ENCODE data around the gene LPIN1.

The LPIN1 gene

GRCh38 chr2:11710210-11710609 lies 36.2 kb upstream of the LPIN1 start:
- Mint-ChIP-seq H3K9me3 (ENCODE audit: low read depth) (no peaks in the 10 kb centered on the region), H3K27me3 (no peaks in the 10 kb centered on the region), H3K4me3 (no peak overlapping the region), H3K4me1 (ENCODE audit: low read depth) (no peaks in the 10 kb centered on the region), H3K27ac (no peak overlapping the region), H3K36me3 (no peaks in the 10 kb centered on the region)

- Mint-ChIP-seq H3K4me1 (ENCODE audit: low read depth) (no peaks in the 10 kb centered on the region), H3K9me3 (ENCODE audit: low read depth) (no peaks in the 10 kb centered on the region), H3K27ac (no peak overlapping the region), H3K27me3 (no peaks in the 10 kb centered on the region), H3K4me3 (no peak overlapping the region), H3K36me3 (no peaks in the 10 kb centered on the region)
Measured at GRCh38 chr2:11710632-11711353, 35.6 kb upstream of the LPIN1 start.

DNA sequence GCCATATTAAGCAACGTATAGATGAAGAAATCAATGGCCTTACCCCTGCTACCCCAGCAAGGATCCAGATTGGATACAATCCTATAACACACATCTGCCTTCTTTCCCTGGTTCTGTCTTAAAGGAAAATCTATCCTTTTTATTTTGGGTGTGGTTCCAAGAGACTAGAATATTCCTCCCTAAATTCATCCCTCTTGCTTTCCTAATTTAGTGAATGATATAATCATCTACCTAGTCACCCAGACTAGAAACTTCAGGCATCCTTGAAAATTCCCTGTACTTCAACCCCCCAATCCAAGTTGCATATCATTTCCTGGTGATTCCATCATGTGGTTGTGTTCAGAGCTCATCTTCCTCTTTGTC lies 35.1 kb upstream of the LPIN1 start:
- no peaks in the 10 kb centered on the region for H3K36me3 Mint-ChIP-seq
- H3K27me3 Mint-ChIP-seq, result no peaks in the 10 kb centered on the region
- no peaks in the 10 kb centered on the region for H3K9me3 Mint-ChIP-seq (ENCODE audit: low read depth)
- no peak overlapping the region for H3K27ac Mint-ChIP-seq
- H3K4me1 Mint-ChIP-seq (ENCODE audit: low read depth), result no peaks in the 10 kb centered on the region
- H3K4me3 Mint-ChIP-seq, result no peak overlapping the region

- Mint-ChIP-seq H3K27ac (no peak overlapping the region), H3K4me3 (no peak overlapping the region), H3K36me3 (no peaks in the 10 kb centered on the region), H3K4me1 (ENCODE audit: low read depth) (no peaks in the 10 kb centered on the region), H3K9me3 (ENCODE audit: low read depth) (no peaks in the 10 kb centered on the region), H3K27me3 (no peaks in the 10 kb centered on the region)
Measured at GRCh38 chr2:11711751-11712150, 34.7 kb upstream of the LPIN1 start.

DNA sequence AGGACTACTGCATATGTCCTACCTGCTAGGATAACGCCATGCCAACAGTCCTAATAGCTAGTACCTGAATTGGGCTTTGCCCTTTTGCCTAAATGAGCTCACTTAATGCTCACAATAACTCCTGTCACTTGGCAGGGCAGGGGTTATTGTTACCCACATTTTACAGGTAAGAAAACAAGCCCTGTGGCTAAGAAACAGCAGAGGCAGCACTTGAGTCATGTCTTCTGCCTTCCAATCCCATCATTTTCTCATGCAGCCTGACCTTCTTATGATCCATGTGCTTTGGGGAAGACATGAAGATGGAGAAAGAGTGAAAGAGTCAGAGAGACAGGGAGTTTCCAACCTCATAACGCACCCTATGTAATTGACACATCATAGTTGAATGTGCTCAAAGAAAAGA lies 33.6 kb upstream of the LPIN1 start:
- Mint-ChIP-seq H3K27me3 (peaks cover 1% of the 10 kb centered on the region), H3K36me3 (no peaks in the 10 kb centered on the region), H3K4me3 (no peak overlapping the region), H3K27ac (no peak overlapping the region), H3K4me1 (ENCODE audit: low read depth) (no peaks in the 10 kb centered on the region), H3K9me3 (ENCODE audit: low read depth) (no peaks in the 10 kb centered on the region)

GRCh38 chr2:11713815-11714214 lies 32.6 kb upstream of the LPIN1 start:
- Mint-ChIP-seq H3K27ac (no peak overlapping the region), H3K27me3 (peaks cover 4% of the 10 kb centered on the region), H3K36me3 (no peaks in the 10 kb centered on the region), H3K4me1 (ENCODE audit: low read depth) (no peaks in the 10 kb centered on the region), H3K9me3 (ENCODE audit: low read depth) (no peaks in the 10 kb centered on the region), H3K4me3 (no peak overlapping the region)

GRCh38 chr2:11715987-11716652 lies 30.3 kb upstream of the LPIN1 start:
- Mint-ChIP-seq H3K4me1 (ENCODE audit: low read depth) (peaks cover 3% of the 10 kb centered on the region), H3K27ac (no peak overlapping the region), H3K36me3 (no peaks in the 10 kb centered on the region), H3K4me3 (no peak overlapping the region), H3K9me3 (ENCODE audit: low read depth) (no peaks in the 10 kb centered on the region), H3K27me3 (peaks cover 6% of the 10 kb centered on the region)

DNA sequence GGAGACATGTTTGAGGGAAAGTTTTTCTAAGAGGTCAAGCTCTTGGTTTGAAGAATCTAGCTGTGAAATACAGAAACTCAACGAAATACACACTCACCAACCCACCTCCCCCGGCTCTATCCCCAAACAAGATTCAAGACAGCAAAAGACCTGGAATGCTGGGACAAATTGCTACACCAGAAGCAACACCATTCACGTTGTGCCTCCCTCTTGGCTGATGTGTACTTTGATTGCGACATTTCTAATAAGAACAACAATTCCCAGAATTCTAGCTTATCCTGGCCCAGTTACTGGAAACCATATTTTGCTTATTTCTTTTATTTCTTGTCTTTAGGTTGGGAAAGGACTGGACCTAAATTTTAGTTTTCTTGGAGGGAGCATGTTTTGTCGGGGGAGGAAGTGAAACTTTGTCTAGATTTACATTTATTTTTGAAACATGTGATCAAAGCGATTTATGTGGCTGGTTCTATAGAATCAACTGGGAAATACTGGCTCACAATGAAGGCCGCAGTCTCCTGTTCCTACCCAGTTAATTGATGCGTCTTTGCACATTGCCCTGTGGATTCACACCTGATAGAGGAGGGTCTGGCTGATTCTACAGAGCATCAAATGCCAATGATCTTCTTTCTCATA lies 29.6 kb upstream of the LPIN1 start:
- H3K4me1 Mint-ChIP-seq (ENCODE audit: low read depth), result peaks cover 3% of the 10 kb centered on the region
- peaks cover 6% of the 10 kb centered on the region for H3K27me3 Mint-ChIP-seq
- H3K9me3 Mint-ChIP-seq (ENCODE audit: low read depth), result no peaks in the 10 kb centered on the region
- no peak overlapping the region for H3K27ac Mint-ChIP-seq
- no peaks in the 10 kb centered on the region for H3K36me3 Mint-ChIP-seq
- H3K4me3 Mint-ChIP-seq, result no peak overlapping the region

- no peaks in the 10 kb centered on the region for H3K36me3 Mint-ChIP-seq
- peaks cover 3% of the 10 kb centered on the region for H3K4me1 Mint-ChIP-seq (ENCODE audit: low read depth)
- peaks cover 6% of the 10 kb centered on the region for H3K27me3 Mint-ChIP-seq
- no peak overlapping the region for H3K27ac Mint-ChIP-seq
- no peak overlapping the region for H3K4me3 Mint-ChIP-seq
- H3K9me3 Mint-ChIP-seq (ENCODE audit: low read depth), result no peaks in the 10 kb centered on the region
Measured at GRCh38 chr2:11717623-11718022, 28.8 kb upstream of the LPIN1 start.

- H3K4me3 Mint-ChIP-seq, result no peak overlapping the region
- H3K27ac Mint-ChIP-seq, result no peak overlapping the region
- H3K9me3 Mint-ChIP-seq (ENCODE audit: low read depth), result no peaks in the 10 kb centered on the region
- no peaks in the 10 kb centered on the region for H3K36me3 Mint-ChIP-seq
- peaks cover 3% of the 10 kb centered on the region for H3K4me1 Mint-ChIP-seq (ENCODE audit: low read depth)
- peaks cover 6% of the 10 kb centered on the region for H3K27me3 Mint-ChIP-seq
Measured at GRCh38 chr2:11718606-11719005, 27.8 kb upstream of the LPIN1 start.

GRCh38 chr2:11719230-11719977 lies 27.0 kb upstream of the LPIN1 start:
- Mint-ChIP-seq H3K36me3 (no peaks in the 10 kb centered on the region), H3K4me3 (peak overlapping the region; percentile 72), H3K27me3 (peaks cover 6% of the 10 kb centered on the region), H3K27ac (peak overlapping the region; percentile 43), H3K4me1 (ENCODE audit: low read depth) (peaks cover 3% of the 10 kb centered on the region), H3K9me3 (ENCODE audit: low read depth) (no peaks in the 10 kb centered on the region)

GRCh38 chr2:11720752-11721151 lies 25.7 kb upstream of the LPIN1 start:
- no peak overlapping the region for H3K4me3 Mint-ChIP-seq
- H3K27ac Mint-ChIP-seq, result no peak overlapping the region
- H3K4me1 Mint-ChIP-seq (ENCODE audit: low read depth), result peaks cover 3% of the 10 kb centered on the region
- H3K36me3 Mint-ChIP-seq, result no peaks in the 10 kb centered on the region
- peaks cover 6% of the 10 kb centered on the region for H3K27me3 Mint-ChIP-seq
- no peaks in the 10 kb centered on the region for H3K9me3 Mint-ChIP-seq (ENCODE audit: low read depth)

DNA sequence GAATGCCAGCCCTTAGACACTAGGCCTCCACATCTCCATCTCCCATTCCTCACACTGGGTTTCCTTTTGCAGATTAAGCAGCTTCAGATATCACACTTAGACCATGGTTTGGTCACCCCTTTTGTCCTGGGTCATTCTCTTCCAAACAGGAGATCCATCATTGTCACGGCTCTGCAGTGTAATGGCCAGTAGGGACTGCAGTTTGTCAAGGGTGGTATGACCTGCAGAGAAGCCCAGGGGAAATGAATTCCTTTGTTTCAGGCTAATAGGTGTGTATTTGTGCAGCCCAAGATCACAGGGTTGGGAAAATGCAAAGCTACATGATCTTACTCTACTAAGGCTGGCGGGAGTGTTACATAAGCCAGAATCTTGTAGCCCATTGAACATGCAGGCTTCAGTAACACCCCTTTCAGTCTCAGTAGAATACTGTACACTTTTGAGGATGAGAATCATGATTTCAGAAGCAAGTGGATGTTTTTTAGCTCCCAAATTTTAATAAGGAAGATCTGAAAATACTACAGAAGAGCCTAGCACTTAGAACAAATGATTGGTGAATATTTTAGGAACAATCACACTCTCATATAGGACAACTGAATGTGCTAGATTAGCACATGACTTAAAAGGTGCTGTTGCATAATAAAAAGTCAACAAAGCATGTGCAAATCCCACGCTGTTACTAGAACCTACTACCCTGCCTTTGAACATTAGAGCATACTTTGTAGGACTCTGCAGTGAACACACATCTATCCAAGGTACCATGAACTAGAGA lies 24.0 kb upstream of the LPIN1 start:
- Mint-ChIP-seq H3K27me3 (peaks cover 6% of the 10 kb centered on the region), H3K36me3 (no peaks in the 10 kb centered on the region), H3K4me1 (ENCODE audit: low read depth) (peaks cover 3% of the 10 kb centered on the region), H3K4me3 (no peak overlapping the region), H3K9me3 (ENCODE audit: low read depth) (no peaks in the 10 kb centered on the region), H3K27ac (no peak overlapping the region)

- no peak overlapping the region for H3K4me3 Mint-ChIP-seq
- no peaks in the 10 kb centered on the region for H3K9me3 Mint-ChIP-seq (ENCODE audit: low read depth)
- peaks cover 4% of the 10 kb centered on the region for H3K27me3 Mint-ChIP-seq
- no peaks in the 10 kb centered on the region for H3K36me3 Mint-ChIP-seq
- no peak overlapping the region for H3K27ac Mint-ChIP-seq
- peaks cover 3% of the 10 kb centered on the region for H3K4me1 Mint-ChIP-seq (ENCODE audit: low read depth)
Measured at GRCh38 chr2:11723061-11723371, 23.4 kb upstream of the LPIN1 start.

- H3K36me3 Mint-ChIP-seq, result no peaks in the 10 kb centered on the region
- peaks cover 3% of the 10 kb centered on the region for H3K4me1 Mint-ChIP-seq (ENCODE audit: low read depth)
- H3K27ac Mint-ChIP-seq, result no peak overlapping the region
- H3K4me3 Mint-ChIP-seq, result no peak overlapping the region
- peaks cover 2% of the 10 kb centered on the region for H3K27me3 Mint-ChIP-seq
- no peaks in the 10 kb centered on the region for H3K9me3 Mint-ChIP-seq (ENCODE audit: low read depth)
Measured at GRCh38 chr2:11724151-11724550, 22.3 kb upstream of the LPIN1 start.
